Central memory CD4-positive, alpha-beta T cell (primary cell): ENCODE measurements around the gene THEM5.

Source experiments
- DNase-seq: peaks from one replicate; pipeline ENCODE4 v3.0.0; 2022

Gene THEM5

GRCh38 chr1:151839457-151840403, 13.8 kb downstream of the THEM5 start, which contains the start of gene C2CD4D:
Gene C2CD4D (minus strand): TSS chr1:151839820. CDS start chr1:151838989, 831 bp downstream.
- DNase-seq = peak; percentile 76

- DNase-seq = no peak
Measured at GRCh38 chr1:151839082-151839412, 14.5 kb downstream of the THEM5 start.

GRCh38 chr1:151838222-151839081, 15.1 kb downstream of the THEM5 start:
- peak; percentile 41 for DNase-seq

GRCh38 chr1:151837884-151838221, 15.7 kb downstream of the THEM5 start:
- no peak for DNase-seq

GRCh38 chr1:151837197-151837596, 16.3 kb downstream of the THEM5 start:
- DNase-seq = peak; percentile 42

GRCh38 chr1:151835596-151835995, 17.9 kb downstream of the THEM5 start:
- no peak for DNase-seq

GRCh38 chr1:151834239-151834638, 19.3 kb downstream of the THEM5 start:
- DNase-seq = no peak

- no peak for DNase-seq
Measured at GRCh38 chr1:151833172-151833900, 20.2 kb downstream of the THEM5 start.

GRCh38 chr1:151832318-151832980, 21.1 kb downstream of the THEM5 start:
- DNase-seq = no peak

- no peak for DNase-seq
Measured at GRCh38 chr1:151831605-151832004, 21.9 kb downstream of the THEM5 start, which contains the start of gene RORC. Gene RORC (minus strand): TSS chr1:151831802. CDS start chr1:151831764, 38 bp downstream.

GRCh38 chr1:151831256-151831591, 22.3 kb downstream of the THEM5 start:
- DNase-seq = no peak

GRCh38 chr1:151830055-151830454, 23.5 kb downstream of the THEM5 start:
- DNase-seq = no peak

- DNase-seq = no peak
Measured at GRCh38 chr1:151829352-151830046, 24.0 kb downstream of the THEM5 start.

GRCh38 chr1:151828921-151829320, 24.6 kb downstream of the THEM5 start:
- DNase-seq = no peak

GRCh38 chr1:151827853-151828252, 25.7 kb downstream of the THEM5 start:
- DNase-seq = no peak

- peak; percentile 33 for DNase-seq
Measured at GRCh38 chr1:151825751-151826660, 27.5 kb downstream of the THEM5 start.

- no peak for DNase-seq
Measured at GRCh38 chr1:151825204-151825603, 28.3 kb downstream of the THEM5 start.

- DNase-seq = no peak
Measured at GRCh38 chr1:151823175-151823574, 30.3 kb downstream of the THEM5 start.

- no peak for DNase-seq
Measured at GRCh38 chr1:151822404-151822803, 31.1 kb downstream of the THEM5 start.

GRCh38 chr1:151820940-151821339, 32.6 kb downstream of the THEM5 start:
- DNase-seq = peak; percentile 34
